HepG2 (cell line): Measurements from ENCODE around the gene WIPF2. TPM values are rescaled to one million over a fixed set of nuclear protein-coding genes. Genes with fewer than 3 reads are reported as not detected.

ENCODE experiments used
- DPF2 ChIP-seq: sonication (generic); formaldehyde crosslinking; IDR thresholded peaks from 2 replicates; pipeline ENCODE4 v1.4.0; 2020; ENCODE audit warnings: mild to moderate bottlenecking, low read depth, missing genetic modification reagents, borderline replicate concordance
- HDAC1 ChIP-seq: sonication (generic); formaldehyde crosslinking; IDR thresholded peaks from 2 replicates; pipeline ENCODE4 v1.5.1; 2020; ENCODE audit warnings: mild to moderate bottlenecking, missing genetic modification reagents
- HIC2 ChIP-seq: sonication (generic); formaldehyde crosslinking; IDR thresholded peaks from 2 replicates; pipeline ENCODE4 v1.9.0; 2022; ENCODE audit warnings: low read depth, missing genetic modification reagents
- HINFP ChIP-seq: sonication (generic); formaldehyde crosslinking; IDR thresholded peaks from 2 replicates; pipeline ENCODE4 v1.4.0; 2020; ENCODE audit warnings: low read depth, mild to moderate bottlenecking, missing genetic modification reagents
- HNF4A ChIP-seq: sonication (generic); formaldehyde crosslinking; IDR thresholded peaks from 2 replicates; pipeline ENCODE4 v1.4.0; 2020; ENCODE audit warnings: missing genetic modification reagents
- HNRNPL ChIP-seq: fragments of 200-400 bp; formaldehyde crosslinking; IDR thresholded peaks from 2 replicates; pipeline ENCODE4 v1.6.1; 2017; ENCODE audit warnings: mild to moderate bottlenecking, low read depth, low read length
- MAX ChIP-seq: IDR thresholded peaks from 2 replicates; pipeline ENCODE4 v1.6.1; 2012; ENCODE audit warnings: inconsistent platforms
- MYNN ChIP-seq: sonication (generic); formaldehyde crosslinking; IDR thresholded peaks from 2 replicates; pipeline ENCODE4 v1.4.0; 2020; ENCODE audit warnings: mild to moderate bottlenecking, low read depth, missing genetic modification reagents
- NR2F1 ChIP-seq, 2 experiments: fragments of 450-650 bp in 1 of 2; formaldehyde crosslinking in 1 of 2; IDR thresholded peaks; 2 replicates each; pipeline versions ENCODE4 v1.5.0 to v1.6.1; 2016 to 2020; ENCODE audit warnings: mild to moderate bottlenecking in 1 of 2, missing compliant biosample characterization in 1 of 2, missing genetic modification reagents in 1 of 2, moderate library complexity in 1 of 2
- NR2F6 ChIP-seq, 2 experiments: IDR thresholded peaks; 2 replicates each; pipeline ENCODE4 v1.6.1; 2016; ENCODE audit warnings: antibody characterized with exemption in 1 of 2, mild to moderate bottlenecking in 1 of 2
- RARA ChIP-seq: IDR thresholded peaks from 2 replicates; pipeline ENCODE4 v1.6.1; 2016; ENCODE audit warnings: missing genetic modification reagents, missing compliant biosample characterization
- ZBTB43 ChIP-seq: sonication (generic); formaldehyde crosslinking; conservative IDR thresholded peaks from 2 replicates; pipeline ENCODE4 v1.4.0; 2020; ENCODE audit warnings: missing genetic modification reagents
- ZFP91 ChIP-seq: sonication (generic); formaldehyde crosslinking; IDR thresholded peaks from 2 replicates; pipeline ENCODE4 v1.9.0; 2022; ENCODE audit warnings: missing genetic modification reagents, mild to moderate bottlenecking, borderline replicate concordance
- ZFX ChIP-seq: sonication (generic); formaldehyde crosslinking; IDR thresholded peaks from 2 replicates; pipeline ENCODE4 v1.4.0; 2020; ENCODE audit warnings: mild to moderate bottlenecking, low read depth, missing genetic modification reagents, moderate library complexity
- ZNF350 ChIP-seq: sonication (generic); formaldehyde crosslinking; IDR thresholded peaks from 2 replicates; pipeline ENCODE4 v1.4.0; 2020; ENCODE audit warnings: mild to moderate bottlenecking, low read depth, missing genetic modification reagents, borderline replicate concordance
- ZNF687 ChIP-seq: sonication (generic); formaldehyde crosslinking; IDR thresholded peaks from 2 replicates; pipeline ENCODE4 v1.5.1; 2020; ENCODE audit warnings: mild to moderate bottlenecking, missing genetic modification reagents, moderate library complexity
- polyA plus RNA-seq, 8 experiments: library from polyadenylated mRNA; depleted of rRNA in 3 of 8; stranded (reverse) in 7 of 8; unstranded in 1 of 8; fragments of >200 nt; fragmentation: Illumina TruSeq in 4 of 8; extraction: Trizol in 4 of 8; gene quantifications; 2 replicates each; pipeline versions ENCODE4 v1.2.1 to v1.2.3, GENCODE V29; 2011 to 2016; ENCODE audit warnings: low read depth in 4 of 8, missing spikeins in 1 of 8, mixed read lengths in 1 of 8; ENCODE audit not compliant: insufficient read depth in 1 of 8
- total RNA-seq, 5 experiments: library from RNA; depleted of rRNA; stranded (reverse); fragments of >200 nt; fragmentation: Illumina TruSeq; extraction: Trizol; gene quantifications; 2 replicates each; pipeline ENCODE4 v1.2.3, GENCODE V29; 2016; ENCODE audit warnings: low read depth in 1 of 5

WIPF2 gene
- total and polyA plus RNA-seq, 2 of the 13 experiments (the other 11 are each of a cell fraction or from before 2014, with no cell fraction given): 7.2 to 10.8 TPM

- peak; percentile 62; the same call in 1 of the 2 replicates for TF ChIP-seq MAX
- TF ChIP-seq HINFP (CRISPR knock-in tag): 0 out of 2 replicates have a peak, but pooled peaks have one; percentile 27
- TF ChIP-seq MYNN (CRISPR knock-in tag): no peak
- 0 out of 2 replicates have a peak, but pooled peaks have one; percentile 49 for TF ChIP-seq HDAC1 (CRISPR knock-in tag)
- TF ChIP-seq RARA (CRISPR knock-in tag): 0 out of 2 replicates have a peak, but pooled peaks have one; percentile 9
- TF ChIP-seq NR2F6 (IDR thresholded peaks at IDR 0.05): no peak
- peak; percentile 50; the same call in 1 of the 2 replicates for TF ChIP-seq NR2F6 (CRISPR knock-in tag; IDR thresholded peaks at IDR 0.05)
- peak; percentile 88 for TF ChIP-seq ZNF687
- TF ChIP-seq DPF2 (CRISPR knock-in tag): no peak
- TF ChIP-seq HNRNPL: peak; percentile 98
- peak; percentile 67; the same call in 1 of the 2 replicates for TF ChIP-seq ZFP91 (CRISPR knock-in tag)
- TF ChIP-seq ZBTB43: no peak
- peak in 1 of 2 experiments; percentile 6; a peak in 1 of 4 replicates for TF ChIP-seq NR2F1 (CRISPR knock-in tag; IDR thresholded peaks at IDR 0.05)
- TF ChIP-seq HNF4A (CRISPR knock-in tag): peak; percentile 48
- TF ChIP-seq ZNF350: peak; percentile 50; the same call in 1 of the 2 replicates
- peak; percentile 70 for TF ChIP-seq HIC2 (CRISPR knock-in tag)
- peak; percentile 59 for TF ChIP-seq ZFX (CRISPR knock-in tag)
Measured at GRCh38 chr17:40331743-40332641, 112.9 kb downstream of the WIPF2 start (continued).
